Measurements from ENCODE around the gene SPON2.

Gene SPON2

GRCh38 chr4:1192493-1193205, 20.3 kb upstream of the SPON2 start:
- no peak for FAIRE-seq
- no peak for TF ChIP-seq CTCF (IDR thresholded peaks at IDR 0.05; ENCODE audit: insufficient read depth, missing control alignments)
- DNase-seq (ENCODE audit: insufficient read length, low spot score) = no peak

GRCh38 chr4:1192091-1192492, 19.7 kb upstream of the SPON2 start:
- FAIRE-seq (no peak), DNase-seq (ENCODE audit: insufficient read length, low spot score) (no peak)
- TF ChIP-seq CTCF (IDR thresholded peaks at IDR 0.05; ENCODE audit: insufficient read depth, missing control alignments) = no peak

GRCh38 chr4:1191621-1192020, 19.2 kb upstream of the SPON2 start:
- DNase-seq (ENCODE audit: insufficient read length, low spot score) (no peak), FAIRE-seq (no peak)
- TF ChIP-seq CTCF (IDR thresholded peaks at IDR 0.05; ENCODE audit: insufficient read depth, missing control alignments) = no peak

- DNase-seq (ENCODE audit: insufficient read length, low spot score) (no peak), FAIRE-seq (no peak)
- TF ChIP-seq CTCF (IDR thresholded peaks at IDR 0.05; ENCODE audit: insufficient read depth, missing control alignments) = no peak
Observed at GRCh38 chr4:1187182-1187581, 14.8 kb upstream of the SPON2 start.

- TF ChIP-seq CTCF (IDR thresholded peaks at IDR 0.05; ENCODE audit: insufficient read depth, missing control alignments) = no peak
- DNase-seq (ENCODE audit: insufficient read length, low spot score) (no peak), FAIRE-seq (no peak)
Observed at GRCh38 chr4:1183985-1184773, 11.8 kb upstream of the SPON2 start.

GRCh38 chr4:1182313-1182712, 9.9 kb upstream of the SPON2 start:
- TF ChIP-seq CTCF (IDR thresholded peaks at IDR 0.05; ENCODE audit: insufficient read depth, missing control alignments) = no peak
- FAIRE-seq (no peak), DNase-seq (ENCODE audit: insufficient read length, low spot score) (no peak)

GRCh38 chr4:1180663-1181062, 8.3 kb upstream of the SPON2 start:
- no peak for FAIRE-seq
- no peak for DNase-seq (ENCODE audit: insufficient read length, low spot score)

More at GRCh38 chr4:1180663-1181062, 8.3 kb upstream of the SPON2 start:
- TF ChIP-seq CTCF (IDR thresholded peaks at IDR 0.05; ENCODE audit: insufficient read depth, missing control alignments) = no peak
